Tibial artery (tissue), 4 donors: ENCODE results near the gene BFSP2.

Experiments
- DNase-seq, 2 donors: peaks; one replicate each; pipeline ENCODE4 v3.0.0-alpha.2; 2019
- H3K27ac ChIP-seq, 2 donors: fragments of 200-600 bp; sonication (generic) in 1 of 2; 1 replicate in 1 of 2; 2 replicates in 1 of 2; pipeline ENCODE4 v1.5.1; 2018 to 2019; ENCODE audit warnings: mild to moderate bottlenecking in 1 of 2
- H3K27me3 ChIP-seq, 2 donors: fragments of 200-600 bp; sonication (generic) in 1 of 2; one replicate each; pipeline versions ENCODE4 v1.5.1 to v1.6.0; 2016 to 2019
- H3K36me3 ChIP-seq, 3 donors: fragments of 200-600 bp; sonication (generic) in 2 of 3; one replicate each; pipeline ENCODE4 v1.5.1; 2016 to 2019; ENCODE audit warnings: mild to moderate bottlenecking in 2 of 3
- H3K4me1 ChIP-seq, 4 donors: fragments of 200-600 bp; sonication (generic) in 2 of 4; 1 replicate in 3 of 4; 2 replicates in 1 of 4; pipeline ENCODE4 v1.5.1; 2016 to 2019
- H3K4me3 ChIP-seq, 2 donors: fragments of 200-600 bp; sonication (generic) in 1 of 2; 1 replicate in 1 of 2; 2 replicates in 1 of 2; pipeline ENCODE4 v1.5.1; 2018 to 2019; ENCODE audit warnings: mild to moderate bottlenecking in 2 of 2
- H3K9me3 ChIP-seq, 3 donors: fragments of 200-600 bp; sonication (generic) in 1 of 3; one replicate each; pipeline ENCODE4 v1.5.1; 2016 to 2019
- CTCF ChIP-seq, 2 experiments: fragments of 200-600 bp in 1 of 2; fragments of 450-650 bp in 1 of 2; IDR thresholded peaks; one replicate each; pipeline ENCODE4 v1.5.1; 2017 to 2019; ENCODE audit warnings: antibody characterized with exemption in 2 of 2, mild to moderate bottlenecking in 1 of 2, moderate library complexity in 1 of 2
- intact Hi-C: fragments of 100-400 bp; cut with DNase I; formaldehyde crosslinking; loops from one replicate; pipeline ENCODE4 v1.15.0; 2023; ENCODE audit warnings: low total_unique reads

BFSP2 gene

GRCh38 chr3:133364704-133365103 lies 35.2 kb upstream of the BFSP2 start:
- Histone ChIP-seq H3K4me1 (no peaks in the 10 kb centered on the region), H3K36me3 (no peaks in the 10 kb centered on the region), H3K27me3 (no peaks in the 10 kb centered on the region), H3K27ac (no peak overlapping the region), H3K4me3 (no peak overlapping the region), H3K9me3 (no peaks in the 10 kb centered on the region)
- TF ChIP-seq CTCF (IDR thresholded peaks at IDR 0.05), result no peak
- intact Hi-C loops, result no loop called here
- DNase-seq, result no peak

GRCh38 chr3:133366921-133367320 lies 32.9 kb upstream of the BFSP2 start:
- intact Hi-C loops, result no loop called here
- Histone ChIP-seq H3K27me3 (no peaks in the 10 kb centered on the region), H3K4me3 (no peak overlapping the region)

GRCh38 chr3:133367403-133367802 lies 32.5 kb upstream of the BFSP2 start:
- Histone ChIP-seq H3K36me3 (no peaks in the 10 kb centered on the region), H3K9me3 (no peaks in the 10 kb centered on the region), H3K27me3 (no peaks in the 10 kb centered on the region), H3K4me1 (no peaks in the 10 kb centered on the region), H3K27ac (no peak overlapping the region), H3K4me3 (no peak overlapping the region)
- no peak for TF ChIP-seq CTCF (IDR thresholded peaks at IDR 0.05)
- intact Hi-C loops, result no loop called here
- no peak for DNase-seq

More at GRCh38 chr3:133366921-133367320, 32.9 kb upstream of the BFSP2 start:
- Histone ChIP-seq H3K27ac (no peak overlapping the region), H3K9me3 (no peaks in the 10 kb centered on the region), H3K36me3 (no peaks in the 10 kb centered on the region), H3K4me1 (no peaks in the 10 kb centered on the region)
- no peak for DNase-seq
- no peak for TF ChIP-seq CTCF (IDR thresholded peaks at IDR 0.05)

- intact Hi-C loops, result no loop called here
- Histone ChIP-seq H3K27me3 (no peaks in the 10 kb centered on the region), H3K4me1 (no peaks in the 10 kb centered on the region), H3K36me3 (no peaks in the 10 kb centered on the region), H3K9me3 (no peaks in the 10 kb centered on the region), H3K27ac (no peak overlapping the region), H3K4me3 (no peak overlapping the region)
- DNase-seq, result no peak
- TF ChIP-seq CTCF (IDR thresholded peaks at IDR 0.05), result no peak
These were observed 31.9 kb upstream of the BFSP2 start for GRCh38 chr3:133367956-133368355.

GRCh38 chr3:133368371-133369067 lies 31.3 kb upstream of the BFSP2 start:
- H3K9me3 ChIP-seq, result no peaks in the 10 kb centered on the region
- no peak overlapping the region for H3K4me3 ChIP-seq
- no peaks in the 10 kb centered on the region for H3K4me1 ChIP-seq
- H3K27me3 ChIP-seq, result no peaks in the 10 kb centered on the region
- H3K27ac ChIP-seq, result no peak overlapping the region
- intact Hi-C loops, result no loop called here
- DNase-seq, result no peak
- TF ChIP-seq CTCF (IDR thresholded peaks at IDR 0.05), result no peak
- H3K36me3 ChIP-seq, result no peaks in the 10 kb centered on the region

- intact Hi-C loops, result no loop called here
- TF ChIP-seq CTCF (IDR thresholded peaks at IDR 0.05), result no peak
- H3K27ac ChIP-seq, result no peak overlapping the region
These were observed 30.8 kb upstream of the BFSP2 start for GRCh38 chr3:133369068-133369440.

More at GRCh38 chr3:133369068-133369440, 30.8 kb upstream of the BFSP2 start:
- no peaks in the 10 kb centered on the region for H3K4me1 ChIP-seq
- H3K4me3 ChIP-seq, result no peak overlapping the region
- no peaks in the 10 kb centered on the region for H3K36me3 ChIP-seq
- no peaks in the 10 kb centered on the region for H3K27me3 ChIP-seq
- no peaks in the 10 kb centered on the region for H3K9me3 ChIP-seq
- DNase-seq, result no peak
